ENCODE results near the gene PDCD2. TPM values are rescaled to one million over a fixed set of nuclear protein-coding genes. Genes with fewer than 3 reads are reported as not detected.

Gene PDCD2
- total and polyA plus RNA-seq, 9 of the 15 experiments (the other 6 are each of a cell fraction or from before 2014, with no cell fraction given), result 67.3 to 430 (median 318) TPM

- TF ChIP-seq POU5F1 (IDR thresholded peaks at IDR 0.05; ENCODE audit: borderline replicate concordance, low read depth, low read length, partially characterized antibody) (no peak), ZBTB34 (CRISPR knock-in tag; IDR thresholded peaks at IDR 0.05) (no peak), ZNF146 (CRISPR knock-in tag; IDR thresholded peaks at IDR 0.05; ENCODE audit: unreplicated experiment) (no peak), PTTG1 (tag; IDR thresholded peaks at IDR 0.05; ENCODE audit: low read depth) (no peak), ZNF707 (CRISPR knock-in tag; conservative IDR thresholded peaks at IDR 0.05) (no peak), ZC3H4 (CRISPR knock-in tag; IDR thresholded peaks at IDR 0.05; ENCODE audit: borderline replicate concordance) (no peak; the same call in 1 of the 2 replicates), ETV1 (tag; conservative IDR thresholded peaks at IDR 0.05; ENCODE audit: low read depth) (peak; percentile 67), CSDE1 (IDR thresholded peaks at IDR 0.05) (no peak), SP1 (CRISPR knock-in tag; IDR thresholded peaks at IDR 0.05) (peak; percentile 82), YBX1 (IDR thresholded peaks at IDR 0.05) (no peak), SMAD2 (IDR thresholded peaks at IDR 0.05; ENCODE audit: low read depth, low read length) (no peak), THAP7 (CRISPR knock-in tag; IDR thresholded peaks at IDR 0.05) (peak; percentile 50; the same call in 1 of the 2 replicates), ZNF217 (CRISPR knock-in tag; IDR thresholded peaks at IDR 0.05) (no peak), SLC30A9 (CRISPR knock-in tag; IDR thresholded peaks at IDR 0.05) (no peak), FUS (optimal IDR thresholded peaks at IDR 0.05; ENCODE audit: low read depth, low read length) (peak; percentile 50), RUNX1 (IDR thresholded peaks at IDR 0.05; ENCODE audit: low read depth) (0 out of 2 replicates have a peak, but pooled peaks have one; percentile 46), SREBF1 (IDR thresholded peaks at IDR 0.05; ENCODE audit: borderline replicate concordance, low read depth, low read length) (no peak)
- TF ChIP-seq, protein P1, sequence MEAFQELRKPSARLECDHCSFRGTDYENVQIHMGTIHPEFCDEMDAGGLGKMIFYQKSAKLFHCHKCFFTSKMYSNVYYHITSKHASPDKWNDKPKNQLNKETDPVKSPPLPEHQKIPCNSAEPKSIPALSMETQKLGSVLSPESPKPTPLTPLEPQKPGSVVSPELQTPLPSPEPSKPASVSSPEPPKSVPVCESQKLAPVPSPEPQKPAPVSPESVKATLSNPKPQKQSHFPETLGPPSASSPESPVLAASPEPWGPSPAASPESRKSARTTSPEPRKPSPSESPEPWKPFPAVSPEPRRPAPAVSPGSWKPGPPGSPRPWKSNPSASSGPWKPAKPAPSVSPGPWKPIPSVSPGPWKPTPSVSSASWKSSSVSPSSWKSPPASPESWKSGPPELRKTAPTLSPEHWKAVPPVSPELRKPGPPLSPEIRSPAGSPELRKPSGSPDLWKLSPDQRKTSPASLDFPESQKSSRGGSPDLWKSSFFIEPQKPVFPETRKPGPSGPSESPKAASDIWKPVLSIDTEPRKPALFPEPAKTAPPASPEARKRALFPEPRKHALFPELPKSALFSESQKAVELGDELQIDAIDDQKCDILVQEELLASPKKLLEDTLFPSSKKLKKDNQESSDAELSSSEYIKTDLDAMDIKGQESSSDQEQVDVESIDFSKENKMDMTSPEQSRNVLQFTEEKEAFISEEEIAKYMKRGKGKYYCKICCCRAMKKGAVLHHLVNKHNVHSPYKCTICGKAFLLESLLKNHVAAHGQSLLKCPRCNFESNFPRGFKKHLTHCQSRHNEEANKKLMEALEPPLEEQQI (IDR thresholded peaks at IDR 0.05), result no peak
- TF ChIP-seq, protein P2, sequence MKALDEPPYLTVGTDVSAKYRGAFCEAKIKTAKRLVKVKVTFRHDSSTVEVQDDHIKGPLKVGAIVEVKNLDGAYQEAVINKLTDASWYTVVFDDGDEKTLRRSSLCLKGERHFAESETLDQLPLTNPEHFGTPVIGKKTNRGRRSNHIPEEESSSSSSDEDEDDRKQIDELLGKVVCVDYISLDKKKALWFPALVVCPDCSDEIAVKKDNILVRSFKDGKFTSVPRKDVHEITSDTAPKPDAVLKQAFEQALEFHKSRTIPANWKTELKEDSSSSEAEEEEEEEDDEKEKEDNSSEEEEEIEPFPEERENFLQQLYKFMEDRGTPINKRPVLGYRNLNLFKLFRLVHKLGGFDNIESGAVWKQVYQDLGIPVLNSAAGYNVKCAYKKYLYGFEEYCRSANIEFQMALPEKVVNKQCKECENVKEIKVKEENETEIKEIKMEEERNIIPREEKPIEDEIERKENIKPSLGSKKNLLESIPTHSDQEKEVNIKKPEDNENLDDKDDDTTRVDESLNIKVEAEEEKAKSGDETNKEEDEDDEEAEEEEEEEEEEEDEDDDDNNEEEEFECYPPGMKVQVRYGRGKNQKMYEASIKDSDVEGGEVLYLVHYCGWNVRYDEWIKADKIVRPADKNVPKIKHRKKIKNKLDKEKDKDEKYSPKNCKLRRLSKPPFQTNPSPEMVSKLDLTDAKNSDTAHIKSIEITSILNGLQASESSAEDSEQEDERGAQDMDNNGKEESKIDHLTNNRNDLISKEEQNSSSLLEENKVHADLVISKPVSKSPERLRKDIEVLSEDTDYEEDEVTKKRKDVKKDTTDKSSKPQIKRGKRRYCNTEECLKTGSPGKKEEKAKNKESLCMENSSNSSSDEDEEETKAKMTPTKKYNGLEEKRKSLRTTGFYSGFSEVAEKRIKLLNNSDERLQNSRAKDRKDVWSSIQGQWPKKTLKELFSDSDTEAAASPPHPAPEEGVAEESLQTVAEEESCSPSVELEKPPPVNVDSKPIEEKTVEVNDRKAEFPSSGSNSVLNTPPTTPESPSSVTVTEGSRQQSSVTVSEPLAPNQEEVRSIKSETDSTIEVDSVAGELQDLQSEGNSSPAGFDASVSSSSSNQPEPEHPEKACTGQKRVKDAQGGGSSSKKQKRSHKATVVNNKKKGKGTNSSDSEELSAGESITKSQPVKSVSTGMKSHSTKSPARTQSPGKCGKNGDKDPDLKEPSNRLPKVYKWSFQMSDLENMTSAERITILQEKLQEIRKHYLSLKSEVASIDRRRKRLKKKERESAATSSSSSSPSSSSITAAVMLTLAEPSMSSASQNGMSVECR (CRISPR knock-in tag; IDR thresholded peaks at IDR 0.05), result peak; percentile 98
These were observed at the start of gene PDCD2 (continued) for GRCh38 chr6:170584181-170584953.

Data from K562 (cell line).